ENCODE results near the gene MACROD2.

- TF ChIP-seq CTCF (IDR thresholded peaks at IDR 0.05) (no peak), POLR2A (IDR thresholded peaks at IDR 0.05) (no peak)
Measured at GRCh38 chr20:15317546-15318232, 1322.4 kb downstream of the MACROD2 start.
